H1 (cell line): ENCODE data around the gene PARD3. TPM values are rescaled to one million over a fixed set of nuclear protein-coding genes. Genes with fewer than 3 reads are reported as not detected.

Experiments used
- CTCF ChIA-PET: fragments of 300-600 bp; sonication (Branson Sonifier 250); formaldehyde crosslinking; loops from one replicate; lab custom pipeline; 2021; ENCODE audit not compliant: partially characterized antibody; lab: Charles Lee
- POLR2A ChIA-PET: fragments of 300-600 bp; sonication (Branson Sonifier 250); formaldehyde crosslinking; loops from one replicate; lab custom pipeline; 2021; ENCODE audit warnings: inconsistent platforms; ENCODE audit not compliant: partially characterized antibody; lab: Charles Lee
- DNase-seq, 2 experiments: peaks; one replicate each; pipeline versions ENCODE4 v3.0.0 to v3.0.0-alpha.2; 2010 to 2022; ENCODE audit warnings: low spot score in 2 of 2, low read depth in 1 of 2, mixed read lengths in 1 of 2
- FAIRE-seq: peaks from 2 replicates; lab custom pipeline; 2011; peaks lifted over from hg19 to GRCh38; lab: Jason Lieb, UNC
- H2AFZ ChIP-seq: 2 replicates; pipeline ENCODE4 v1.8.1; 2012; ENCODE audit warnings: low read length, inconsistent platforms
- H2AK5ac ChIP-seq: 2 replicates; pipeline ENCODE4 v1.6.1; 2013; ENCODE audit warnings: low read depth, low read length
- H2BK120ac ChIP-seq: replicated peaks from 2 replicates; pipeline ENCODE3; 2013; ENCODE audit warnings: low read depth, low read length, inconsistent platforms
- H2BK12ac ChIP-seq: 2 replicates; pipeline ENCODE4 v1.6.1; 2013; ENCODE audit warnings: low read depth, low read length
- H2BK15ac ChIP-seq: 2 replicates; pipeline ENCODE4 v1.6.1; 2013; ENCODE audit warnings: low read length
- H2BK20ac ChIP-seq: 2 replicates; pipeline ENCODE4 v1.6.1; 2013; ENCODE audit warnings: low read length
- H2BK5ac ChIP-seq: 2 replicates; pipeline ENCODE4 v1.6.1; 2013; ENCODE audit warnings: low read depth, low read length
- H3K14ac ChIP-seq: 2 replicates; pipeline ENCODE4 v1.6.1; 2013; ENCODE audit warnings: inconsistent platforms; ENCODE audit not compliant: insufficient read length
- H3K18ac ChIP-seq: 2 replicates; pipeline ENCODE4 v1.6.1; 2013; ENCODE audit warnings: low read length; ENCODE audit errors: extremely low read depth
- H3K23ac ChIP-seq: 2 replicates; pipeline ENCODE4 v1.6.1; 2013; ENCODE audit warnings: inconsistent platforms; ENCODE audit not compliant: insufficient read length
- H3K23me2 ChIP-seq: 2 replicates; pipeline ENCODE4 v1.6.1; 2013; ENCODE audit warnings: low read depth, low read length
- H3K27ac ChIP-seq: 2 replicates; pipeline ENCODE4 v1.6.1; 2011; ENCODE audit warnings: low read depth, low read length, inconsistent platforms
- H3K27me3 ChIP-seq, 4 experiments: replicated peaks in 1 of 4; 1 replicate in 1 of 4; 2 replicates in 3 of 4; pipeline versions ENCODE4 v1.6.1 to v1.8.1; 2011 to 2013; ENCODE audit warnings: low read length in 3 of 4, mild to moderate bottlenecking in 3 of 4, inconsistent platforms in 2 of 4, mixed read lengths in 2 of 4, moderate library complexity in 1 of 4; ENCODE audit not compliant: control insufficient read depth in 3 of 4, insufficient read depth in 3 of 4; ENCODE audit errors: extremely low read depth in 1 of 4
- H3K36me3 ChIP-seq, 4 experiments: 2 replicates each; pipeline versions ENCODE4 v1.6.1 to v1.8.1; 2011 to 2013; ENCODE audit warnings: mild to moderate bottlenecking in 4 of 4, low read length in 3 of 4, moderate library complexity in 2 of 4, control low read depth in 1 of 4, inconsistent platforms in 1 of 4; ENCODE audit not compliant: insufficient read depth in 4 of 4, control insufficient read depth in 2 of 4
- H3K4ac ChIP-seq: replicated peaks from 2 replicates; pipeline ENCODE3; 2013; ENCODE audit warnings: low read length, low read depth, mixed read lengths, inconsistent platforms; ENCODE audit not compliant: insufficient read length
- H3K4me1 ChIP-seq, 4 experiments: replicated peaks in 1 of 4; 1 replicate in 1 of 4; 2 replicates in 3 of 4; pipeline versions ENCODE4 v1.6.1 to v1.8.1; 2011 to 2013; ENCODE audit warnings: low read length in 3 of 4, inconsistent platforms in 2 of 4, mixed read lengths in 1 of 4; ENCODE audit not compliant: insufficient read depth in 4 of 4, control insufficient read depth in 3 of 4
- H3K4me2 ChIP-seq, 2 experiments: 2 replicates each; pipeline versions ENCODE4 v1.6.1 to v1.8.1; 2011 to 2013; ENCODE audit warnings: low read depth in 2 of 2, low read length in 2 of 2, control low read depth in 1 of 2, inconsistent platforms in 1 of 2, mild to moderate bottlenecking in 1 of 2; ENCODE audit not compliant: insufficient read depth in 1 of 2
- H3K4me3 ChIP-seq, 4 experiments: fragments of 200-600, 300-600 bp in 1 of 4; sonication (generic), shearing (Covaris generic), sonication (Bioruptor Twin) in 1 of 4; 2 replicates each; pipeline versions ENCODE4 v1.5.1 to v1.8.1; 2011 to 2016; ENCODE audit warnings: low read length in 4 of 4, low read depth in 3 of 4, control low read depth in 2 of 4, inconsistent platforms in 2 of 4, mild to moderate bottlenecking in 2 of 4, mixed read lengths in 1 of 4, moderate library complexity in 1 of 4; ENCODE audit not compliant: insufficient read depth in 2 of 4; ENCODE audit errors: extremely low read depth in 1 of 4
- H3K56ac ChIP-seq: replicated peaks from 2 replicates; pipeline ENCODE3; 2013; ENCODE audit warnings: low read depth, mild to moderate bottlenecking, mixed read lengths, low read length, inconsistent platforms; ENCODE audit not compliant: insufficient read length
- H3K79me1 ChIP-seq: 2 replicates; pipeline ENCODE4 v1.6.1; 2013; ENCODE audit warnings: low read depth, low read length, control low read depth
- H3K79me2 ChIP-seq, 2 experiments: 2 replicates each; pipeline versions ENCODE4 v1.6.1 to v1.8.1; 2012 to 2013; ENCODE audit warnings: low read length in 2 of 2, mild to moderate bottlenecking in 2 of 2, inconsistent platforms in 1 of 2; ENCODE audit not compliant: insufficient read depth in 2 of 2, control insufficient read depth in 1 of 2
- H3K9ac ChIP-seq, 4 experiments: replicated peaks in 1 of 4; 1 replicate in 1 of 4; 2 replicates in 3 of 4; pipeline versions ENCODE4 v1.6.1 to v1.8.1; 2011 to 2013; ENCODE audit warnings: low read depth in 3 of 4, low read length in 3 of 4, control low read depth in 2 of 4, mild to moderate bottlenecking in 2 of 4, moderate library complexity in 2 of 4, inconsistent platforms in 1 of 4; ENCODE audit errors: extremely low read depth in 1 of 4
- H3K9me3 ChIP-seq, 2 experiments: 2 replicates each; pipeline versions ENCODE4 v1.6.1 to v1.8.1; 2012 to 2013; ENCODE audit warnings: mild to moderate bottlenecking in 2 of 2, moderate library complexity in 2 of 2, control low read depth in 1 of 2, inconsistent platforms in 1 of 2, low read depth in 1 of 2, low read length in 1 of 2, mixed read lengths in 1 of 2; ENCODE audit not compliant: insufficient read depth in 2 of 2
- H4K20me1 ChIP-seq, 2 experiments: replicated peaks in 1 of 2; 2 replicates each; pipeline versions ENCODE3 to v1.8.1; 2011 to 2013; ENCODE audit warnings: inconsistent platforms in 2 of 2, low read length in 2 of 2, mild to moderate bottlenecking in 1 of 2; ENCODE audit not compliant: insufficient read depth in 2 of 2, control insufficient read depth in 1 of 2
- H4K5ac ChIP-seq: 2 replicates; pipeline ENCODE4 v1.6.1; 2013; ENCODE audit warnings: low read length, low read depth, mixed read lengths, inconsistent platforms; ENCODE audit not compliant: insufficient read length
- H4K8ac ChIP-seq: 2 replicates; pipeline ENCODE4 v1.8.0; 2013; ENCODE audit warnings: mild to moderate bottlenecking, moderate library complexity, low read length, inconsistent platforms; ENCODE audit not compliant: insufficient read depth; ENCODE audit errors: extremely low read depth
- H4K91ac ChIP-seq: replicated peaks from 2 replicates; pipeline ENCODE3; 2013; ENCODE audit warnings: low read length, mixed read lengths, inconsistent platforms; ENCODE audit not compliant: insufficient read length
- ATF3 ChIP-seq: IDR thresholded peaks from 2 replicates; pipeline ENCODE4 v1.6.1; 2011; ENCODE audit warnings: low read depth, mild to moderate bottlenecking, low read length; ENCODE audit not compliant: insufficient read depth
- BACH1 ChIP-seq: IDR thresholded peaks from 2 replicates; pipeline ENCODE4 v1.6.1; 2012; ENCODE audit warnings: low read length, improper control_type of control experiment
- CEBPB ChIP-seq: IDR thresholded peaks from 2 replicates; pipeline ENCODE4 v1.6.1; 2012; ENCODE audit warnings: low read depth, low read length
- EGR1 ChIP-seq: IDR thresholded peaks from 2 replicates; pipeline ENCODE4 v1.6.1; 2011; ENCODE audit warnings: low read depth, low read length, borderline replicate concordance
- KDM4A ChIP-seq: IDR thresholded peaks from one replicate; pipeline ENCODE4 v1.7.1; 2012; ENCODE audit warnings: low read depth, mild to moderate bottlenecking, moderate library complexity, low read length, inconsistent platforms; ENCODE audit not compliant: severe bottlenecking
- PHF8 ChIP-seq: fragments of 200-600 bp; sonication (generic); conservative IDR thresholded peaks from 2 replicates; pipeline ENCODE4 v1.7.1; 2012; ENCODE audit warnings: low read depth, mild to moderate bottlenecking, inconsistent platforms, low read length, moderate library complexity
- POLR2A ChIP-seq, 2 experiments: IDR thresholded peaks; 1 replicate in 1 of 2; 2 replicates in 1 of 2; pipeline ENCODE4 v1.6.1; 2011; ENCODE audit warnings: low read depth in 2 of 2, low read length in 2 of 2, mild to moderate bottlenecking in 2 of 2; ENCODE audit errors: control extremely low read depth in 1 of 2
- RBBP5 ChIP-seq: IDR thresholded peaks from 2 replicates; pipeline ENCODE4 v1.7.1; 2012; ENCODE audit warnings: low read depth, mild to moderate bottlenecking, inconsistent platforms, low read length, moderate library complexity, borderline replicate concordance
- RFX5 ChIP-seq: IDR thresholded peaks from 2 replicates; pipeline ENCODE4 v1.6.1; 2011; ENCODE audit warnings: low read depth, low read length, improper control_type of control experiment, borderline replicate concordance
- SAP30 ChIP-seq: fragments of 300-600 bp; sonication (generic); IDR thresholded peaks from 2 replicates; pipeline ENCODE4 v1.7.1; 2012; ENCODE audit warnings: low read length, moderate library complexity, mild to moderate bottlenecking, inconsistent platforms; ENCODE audit not compliant: insufficient read depth, insufficient replicate concordance
- SIRT6 ChIP-seq: IDR thresholded peaks from one replicate; pipeline ENCODE4 v1.7.1; 2012; ENCODE audit warnings: low read length, inconsistent platforms
- SP1 ChIP-seq: IDR thresholded peaks from 2 replicates; pipeline ENCODE4 v1.6.1; 2011; ENCODE audit warnings: low read depth, low read length
- TEAD4 ChIP-seq: IDR thresholded peaks from 2 replicates; pipeline ENCODE4 v1.6.1; 2012; ENCODE audit warnings: low read depth, low read length, inconsistent platforms, mixed read lengths
- WGBS, 2 experiments: shearing (Covaris generic) in 1 of 2; methylation state at CpG; one replicate each; pipeline versions ENCODE4 v1.1.6 to v1.1.7; 2013 to 2015; ENCODE audit warnings: low lambda C conversion rate in 2 of 2, mixed read lengths in 2 of 2, inconsistent platforms in 1 of 2, low coverage in 1 of 2, missing lambda C conversion rate in 1 of 2; ENCODE audit not compliant: insufficient replicate concordance in 2 of 2, insufficient coverage in 1 of 2, insufficient read length in 1 of 2; ENCODE audit errors: extremely low coverage in 1 of 2, missing lambda C conversion rate in 1 of 2; 5-methylcytosine and 5-hydroxymethylcytosine counted together
- polyA plus RNA-seq, 7 experiments: library from polyadenylated mRNA; depleted of rRNA in 3 of 7; stranded (reverse) in 5 of 7; unstranded in 2 of 7; fragments of >200 nt in 5 of 7; fragments of 200-250 nt in 2 of 7; gene quantifications; 1 replicate in 5 of 7; 2 replicates in 1 of 7; 4 replicates in 1 of 7; pipeline versions ENCODE4 v1.2.1 to v1.2.3, GENCODE V29; 2011 to 2013; ENCODE audit warnings: missing spikeins in 2 of 7, mixed read lengths in 2 of 7
- total RNA-seq: library from RNA; stranded (reverse); fragmentation: NEBNext Ultra II Directional; extraction: Animal tissue kit (Norgen Biotek cat#: 25700); gene quantifications from 2 replicates; pipeline ENCODE4 v1.2.1, GENCODE V29; 2021
- TF ChIP-seq, protein P1 (sequence below): IDR thresholded peaks from 2 replicates; pipeline ENCODE4 v1.6.1; 2012; ENCODE audit warnings: inconsistent platforms

The PARD3 gene
- total and polyA plus RNA-seq, 2 of the 8 experiments (the other 6 are each of a cell fraction or from before 2014, with no cell fraction given) = 19.7 to 49.1 TPM

GRCh38 chr10:34274906-34275305, 540.2 kb downstream of the PARD3 start:
- Histone ChIP-seq H3K4me1 (peaks cover 0 to 2% (median 0%) of the 10 kb centered on the region in 4 experiments; a peak in 1 of 7 replicates), H3K4ac (no peak overlapping the region), H3K18ac (no peak overlapping the region), H3K9ac (no peak overlapping the region), H4K20me1 (no peaks in the 10 kb centered on the region), H4K91ac (no peak overlapping the region), H2BK120ac (no peak overlapping the region), H4K5ac (no peak overlapping the region), H3K79me1 (no peaks in the 10 kb centered on the region), H2BK5ac (no peak overlapping the region), H3K4me3 (no peak overlapping the region), H3K4me2 (no peak overlapping the region), H2BK12ac (no peak overlapping the region), H3K9me3 (no peaks in the 10 kb centered on the region), H3K56ac (no peak overlapping the region), H2BK20ac (no peak overlapping the region), H4K8ac (no peak overlapping the region), H3K23me2 (no peaks in the 10 kb centered on the region), H3K36me3 (no peaks in the 10 kb centered on the region), H3K27me3 (peaks cover 0 to 1% (median 0%) of the 10 kb centered on the region in 4 experiments; a peak in 1 of 7 replicates), H3K27ac (no peak overlapping the region), H2AFZ (no peak overlapping the region), H3K14ac (no peak overlapping the region), H2BK15ac (no peak overlapping the region), H3K23ac (no peak overlapping the region), H3K79me2 (no peaks in the 10 kb centered on the region), H2AK5ac (no peak overlapping the region)
- no peak for DNase-seq
- POLR2A ChIA-PET = no interaction called here
- no peak for FAIRE-seq
- 91% methylated on average over 3 of the region's 3 CpGs; no CpG with 5 or more reads in 1 of the 2 experiments for WGBS, 2 experiments
- CTCF ChIA-PET = interaction anchor here (1.0 to 1.6 kb wide), 3 partner anchors 12 to 984 kb away, joined by 3 to 5 read pairs (median 4); no protein-coding TSS in a partner anchor
- no peak for TF ChIP-seq SIRT6
- TF ChIP-seq CEBPB = no peak
- no peak for TF ChIP-seq SP1
- no peak for TF ChIP-seq RFX5
- TF ChIP-seq SAP30 = no peak
- no peak for TF ChIP-seq RBBP5
- TF ChIP-seq EGR1 = no peak
- no peak for TF ChIP-seq BACH1
- no peak for TF ChIP-seq PHF8
- TF ChIP-seq KDM4A = no peak
- no peak for TF ChIP-seq POLR2A (IDR thresholded peaks at IDR 0.05; ENCODE audit: control extremely low read depth in 1 of 2, low read depth in 2 of 2, low read length in 2 of 2)
- no peak for TF ChIP-seq TEAD4
- TF ChIP-seq, protein P1, sequence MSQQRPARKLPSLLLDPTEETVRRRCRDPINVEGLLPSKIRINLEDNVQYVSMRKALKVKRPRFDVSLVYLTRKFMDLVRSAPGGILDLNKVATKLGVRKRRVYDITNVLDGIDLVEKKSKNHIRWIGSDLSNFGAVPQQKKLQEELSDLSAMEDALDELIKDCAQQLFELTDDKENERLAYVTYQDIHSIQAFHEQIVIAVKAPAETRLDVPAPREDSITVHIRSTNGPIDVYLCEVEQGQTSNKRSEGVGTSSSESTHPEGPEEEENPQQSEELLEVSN = no peak
- TF ChIP-seq ATF3 = no peak
